RWPE1 (cell line): ENCODE results near the gene CDK5R2.

Experiments
- CTCF ChIA-PET: fragments of 350-600 bp; sonication (Branson Sonifier 250); formaldehyde crosslinking; extraction: SDS; loops from one replicate; lab custom pipeline; 2021; lab: Yijun Ruan, JAX
- POLR2A ChIA-PET: fragments of 400-600 bp; formaldehyde crosslinking; extraction: SDS; loops from one replicate; lab custom pipeline; 2020; ENCODE audit warnings: antibody characterized with exemption; ENCODE audit not compliant: low non-redundant PET; lab: Yijun Ruan, JAX
- DNase-seq: peaks from one replicate; pipeline ENCODE4 v3.0.0; 2012; ENCODE audit warnings: low spot score
- H3K27ac ChIP-seq: fragments of 450-650 bp; 2 replicates; pipeline ENCODE4 v1.5.1; 2017
- CTCF ChIP-seq: fragments of 450-650 bp; conservative IDR thresholded peaks from 2 replicates; pipeline ENCODE4 v1.5.1; 2017; ENCODE audit warnings: low read depth, mild to moderate bottlenecking

The CDK5R2 gene

GRCh38 chr2:219002395-219003266 is 43.2 kb downstream of the CDK5R2 start:
- ChIA-PET POLR2A (no interaction called here), CTCF (interaction anchor here (0.6 to 1.9 kb wide), 23 partner anchors 8 to 477 kb away, joined by 3 to 21 read pairs (median 3); no protein-coding TSS in a partner anchor)
- TF ChIP-seq CTCF = peak; percentile 22
- no peak for DNase-seq
- no peak overlapping the region for H3K27ac ChIP-seq

- no peak overlapping the region for H3K27ac ChIP-seq
Observed at GRCh38 chr2:219003267-219003634, 43.8 kb downstream of the CDK5R2 start.

GRCh38 chr2:219003979-219004378 is 44.5 kb downstream of the CDK5R2 start:
- TF ChIP-seq CTCF = no peak
- no peak overlapping the region for H3K27ac ChIP-seq
- ChIA-PET POLR2A (no interaction called here), CTCF (no interaction called here)
- no peak for DNase-seq

More at GRCh38 chr2:219003267-219003634, 43.8 kb downstream of the CDK5R2 start:
- ChIA-PET POLR2A (no interaction called here), CTCF (interaction anchor here (1.0 to 1.9 kb wide), 4 partner anchors 9 to 117 kb away, joined by 3 to 21 read pairs (median 4); no protein-coding TSS in a partner anchor)
- DNase-seq = no peak
- TF ChIP-seq CTCF = no peak

GRCh38 chr2:219009294-219009693 is 49.8 kb downstream of the CDK5R2 start:
- ChIA-PET CTCF (interaction anchor here (0.6 to 1.6 kb wide), 4 partner anchors 29 to 145 kb away, joined by 3 to 9 read pairs (median 3); no protein-coding TSS in a partner anchor), POLR2A (no interaction called here)
- H3K27ac ChIP-seq = no peak overlapping the region
- no peak for TF ChIP-seq CTCF
- DNase-seq = no peak

- no peak overlapping the region for H3K27ac ChIP-seq
- peak; percentile 36 for TF ChIP-seq CTCF
- ChIA-PET CTCF (interaction anchor here (0.5 to 1.7 kb wide), 13 partner anchors 8 to 1040 kb away, joined by 3 to 18 read pairs (median 4); partner anchors contain the start of gene CNPPD1), POLR2A (no interaction called here)
- peak; percentile 60 for DNase-seq
Observed at GRCh38 chr2:219010162-219010756, 50.8 kb downstream of the CDK5R2 start.

GRCh38 chr2:219010873-219011272 is 51.4 kb downstream of the CDK5R2 start:
- no peak for TF ChIP-seq CTCF
- no peak overlapping the region for H3K27ac ChIP-seq
- DNase-seq = no peak
- POLR2A ChIA-PET = no interaction called here
- CTCF ChIA-PET = interaction anchor here (0.6 to 1.7 kb wide), 10 partner anchors 7 to 428 kb away, joined by 3 to 18 read pairs (median 3); partner anchors contain the start of gene CNPPD1
